ENCODE measurements around the gene TPBGL. TPM values are rescaled to one million over a fixed set of nuclear protein-coding genes. Genes with fewer than 3 reads are reported as not detected.

Gene TPBGL
- total and polyA plus RNA-seq, 2 donors (not counting 3 experiments of a cell fraction or from before 2014, with no cell fraction given), result not detected

GRCh38 chr11:75267171-75267970, 26.8 kb downstream of the TPBGL start:
- Histone ChIP-seq H3K4me2 (ENCODE audit: insufficient read depth, low read length) (no peak overlapping the region), H3K4me1 (ENCODE audit: control insufficient read depth, extremely low read depth, insufficient read depth, low read length) (no peaks in the 10 kb centered on the region), H3K79me2 (ENCODE audit: control insufficient read depth, insufficient read depth, low read length) (no peaks in the 10 kb centered on the region), H3K9ac (replicated peaks; ENCODE audit: extremely low read depth, insufficient read depth, low read length) (no peak overlapping the region), H3K27ac (ENCODE audit: insufficient read depth, low read depth, low read length) (no peak overlapping the region), H3K9me1 (replicated peaks; ENCODE audit: control insufficient read depth, extremely low read depth, insufficient read depth, low read length) (no peaks in the 10 kb centered on the region), H3K9me3 (replicated peaks; ENCODE audit: control insufficient read depth, insufficient read depth, low read length) (no peaks in the 10 kb centered on the region), H3K36me3 (ENCODE audit: control insufficient read depth in 2 of 2, extremely low read depth in 1 of 2, insufficient read depth in 2 of 2, low read length in 2 of 2) (peaks cover 0 to 47% of the 10 kb centered on the region in 2 experiments), H2AFZ (ENCODE audit: low read depth, low read length) (no peak overlapping the region), H3K4me3 (replicated peaks in 1 of 3; ENCODE audit: insufficient read depth in 1 of 3, low read depth in 1 of 3, low read length in 3 of 3) (no peak overlapping the region), H3K27me3 (ENCODE audit: control insufficient read depth in 2 of 2, insufficient read depth in 2 of 2, low read length in 2 of 2) (no peaks in the 10 kb centered on the region), H4K20me1 (replicated peaks; ENCODE audit: control insufficient read depth, extremely low read depth, insufficient read depth, low read length) (no peaks in the 10 kb centered on the region)
- ChIA-PET POLR2A (no interaction called here), CTCF (no interaction called here)
- no peak for TF ChIP-seq FOS (IDR thresholded peaks at IDR 0.05; ENCODE audit: borderline replicate concordance, insufficient read depth, low read length)
- TF ChIP-seq MAX (IDR thresholded peaks at IDR 0.05; ENCODE audit: insufficient read depth, insufficient read length), result no peak
- TF ChIP-seq MYC (IDR thresholded peaks at IDR 0.05; ENCODE audit: low read depth, low read length), result no peak
- TF ChIP-seq POLR2AphosphoS5 (IDR thresholded peaks at IDR 0.05; ENCODE audit: insufficient read depth, low read depth, low read length), result no peak
- no peak for TF ChIP-seq CTCF (IDR thresholded peaks at IDR 0.05; ENCODE audit: extremely low read depth in 1 of 2, insufficient read depth in 1 of 2, low read depth in 1 of 2, low read length in 2 of 2)
- TF ChIP-seq JUN (IDR thresholded peaks at IDR 0.05; ENCODE audit: borderline replicate concordance, insufficient read depth, insufficient read length, low read depth), result no peak
- TF ChIP-seq EZH2 (IDR thresholded peaks at IDR 0.05; ENCODE audit: borderline replicate concordance, low read depth, low read length, severe bottlenecking), result no peak
- no peak for TF ChIP-seq POLR2A (IDR thresholded peaks at IDR 0.05; ENCODE audit: low read depth, low read length)
- no peak for TF ChIP-seq GATA2 (IDR thresholded peaks at IDR 0.05; ENCODE audit: insufficient read depth, insufficient read length, low read depth, low read length)
- DNase-seq (ENCODE audit: low read depth, low spot score), result no peak
- BruUV-seq (replicated peaks), result no TSS peak
- intact Hi-C loops (cut with micrococcal nuclease), result no loop called here
- dilution Hi-C loops (cut with MboI; ENCODE audit: extremely low pct_ligation_motif_present, low sequenced_read_pairs), result no loop called here
- no peak for FAIRE-seq

All from endothelial cell of umbilical vein (primary cell).